ENCODE results near the gene IER5L.

The IER5L gene

DNA sequence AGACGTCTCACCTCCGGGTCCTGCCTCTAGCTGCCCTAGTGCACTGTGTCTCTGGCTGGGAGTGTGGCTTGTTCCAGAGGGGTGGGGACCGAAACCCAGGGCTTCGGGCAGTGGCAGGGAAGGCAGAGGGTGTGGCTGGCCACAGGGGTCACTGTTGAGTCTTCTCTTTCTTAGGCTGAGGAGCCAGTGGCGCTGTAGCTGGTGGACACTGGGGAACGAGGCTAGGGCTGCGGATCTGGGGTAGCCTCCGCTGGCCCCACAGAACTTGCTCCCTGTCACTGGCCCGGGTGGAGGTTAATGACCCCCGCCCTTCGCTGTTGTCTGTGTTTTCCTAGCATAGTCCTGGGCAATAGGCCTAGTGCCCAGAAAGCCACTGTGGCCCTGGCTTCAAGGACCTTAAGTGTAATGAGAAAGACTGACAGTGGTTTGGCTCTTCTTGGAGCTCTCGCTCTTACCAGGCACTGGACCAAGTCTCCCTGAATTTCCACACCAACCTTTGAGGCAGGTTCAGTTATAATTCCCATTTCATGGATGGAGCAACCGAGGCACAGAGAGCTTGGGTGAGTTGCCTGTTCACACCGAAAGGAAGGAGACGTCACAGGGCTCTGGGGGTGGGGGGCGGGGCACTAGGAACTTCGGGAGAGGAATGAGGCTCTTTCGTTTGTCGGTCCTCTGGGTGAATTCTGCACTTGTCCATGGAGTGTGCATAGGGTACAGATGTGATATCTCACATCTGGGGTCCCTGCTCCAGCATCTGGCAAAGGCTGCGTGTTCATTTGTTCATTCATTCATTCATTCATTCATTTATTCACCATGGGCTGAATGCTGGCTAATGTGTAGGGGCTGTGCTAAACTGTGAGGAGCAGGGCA lies 4.8 kb upstream of the IER5L start:
- DNase-seq (ENCODE audit: low read depth), result no peak
- TF ChIP-seq, protein P1, sequence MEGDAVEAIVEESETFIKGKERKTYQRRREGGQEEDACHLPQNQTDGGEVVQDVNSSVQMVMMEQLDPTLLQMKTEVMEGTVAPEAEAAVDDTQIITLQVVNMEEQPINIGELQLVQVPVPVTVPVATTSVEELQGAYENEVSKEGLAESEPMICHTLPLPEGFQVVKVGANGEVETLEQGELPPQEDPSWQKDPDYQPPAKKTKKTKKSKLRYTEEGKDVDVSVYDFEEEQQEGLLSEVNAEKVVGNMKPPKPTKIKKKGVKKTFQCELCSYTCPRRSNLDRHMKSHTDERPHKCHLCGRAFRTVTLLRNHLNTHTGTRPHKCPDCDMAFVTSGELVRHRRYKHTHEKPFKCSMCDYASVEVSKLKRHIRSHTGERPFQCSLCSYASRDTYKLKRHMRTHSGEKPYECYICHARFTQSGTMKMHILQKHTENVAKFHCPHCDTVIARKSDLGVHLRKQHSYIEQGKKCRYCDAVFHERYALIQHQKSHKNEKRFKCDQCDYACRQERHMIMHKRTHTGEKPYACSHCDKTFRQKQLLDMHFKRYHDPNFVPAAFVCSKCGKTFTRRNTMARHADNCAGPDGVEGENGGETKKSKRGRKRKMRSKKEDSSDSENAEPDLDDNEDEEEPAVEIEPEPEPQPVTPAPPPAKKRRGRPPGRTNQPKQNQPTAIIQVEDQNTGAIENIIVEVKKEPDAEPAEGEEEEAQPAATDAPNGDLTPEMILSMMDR (IDR thresholded peaks at IDR 0.05; ENCODE audit: insufficient read depth, low read depth, low read length, missing control alignments), result no peak
- no peak overlapping the region for H3K4me3 ChIP-seq (ENCODE audit: low read length)

DNA sequence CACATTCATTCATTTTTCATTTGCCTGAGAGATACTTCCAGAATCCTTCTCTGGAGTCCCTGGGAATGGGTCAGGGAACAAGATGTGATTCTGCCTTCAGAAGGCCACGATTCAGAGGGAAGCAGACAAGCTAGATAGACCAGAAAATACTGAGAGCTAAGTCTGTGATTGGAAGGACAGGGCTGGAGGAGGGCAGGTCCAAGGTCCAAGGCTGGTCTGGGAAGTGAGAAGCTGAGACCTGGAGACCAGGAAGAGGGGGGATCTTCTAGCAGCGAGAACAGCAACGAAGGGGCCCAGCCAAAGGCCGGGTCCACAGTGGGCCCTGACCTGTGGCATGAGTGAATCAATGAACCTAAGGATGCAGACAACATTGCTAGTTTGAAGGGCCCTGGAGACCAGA lies 4.1 kb upstream of the IER5L start:
- TF ChIP-seq, protein P1 (IDR thresholded peaks at IDR 0.05; ENCODE audit: insufficient read depth, low read depth, low read length, missing control alignments), result no peak
- no peak overlapping the region for H3K4me3 ChIP-seq (ENCODE audit: low read length)
- no peak for DNase-seq (ENCODE audit: low read depth)

DNA sequence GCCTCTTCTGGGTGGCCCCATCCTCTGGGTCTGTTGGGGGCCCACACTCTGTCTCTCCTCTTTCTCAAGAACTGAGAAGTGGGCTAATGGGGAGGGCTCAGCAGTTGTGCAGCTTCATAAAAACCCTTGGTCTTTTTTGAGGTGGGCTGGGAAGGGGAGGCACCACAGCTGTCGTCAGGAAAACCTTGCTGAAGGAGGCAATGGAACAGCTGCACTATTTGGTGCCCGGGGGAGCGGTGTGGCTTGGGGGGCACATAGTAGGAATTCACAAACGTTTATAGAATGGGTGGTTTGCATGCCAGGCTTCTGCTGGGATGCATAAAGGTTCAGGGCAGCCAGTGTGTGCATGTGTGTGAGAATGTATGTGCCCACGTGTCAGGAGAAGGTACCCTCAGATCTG lies 3.2 kb upstream of the IER5L start:
- DNase-seq (ENCODE audit: low read depth), result no peak
- H3K4me3 ChIP-seq (ENCODE audit: low read length), result no peak overlapping the region
- TF ChIP-seq, protein P1 (IDR thresholded peaks at IDR 0.05; ENCODE audit: insufficient read depth, low read depth, low read length, missing control alignments), result no peak

- H3K4me3 ChIP-seq (ENCODE audit: low read length), result peak overlapping the region; percentile 34
- TF ChIP-seq, protein P1 (IDR thresholded peaks at IDR 0.05; ENCODE audit: insufficient read depth, low read depth, low read length, missing control alignments), result no peak
- no peak for DNase-seq (ENCODE audit: low read depth)
Measured at GRCh38 chr9:129178568-129179382, 714 bp upstream of the IER5L start.

DNA sequence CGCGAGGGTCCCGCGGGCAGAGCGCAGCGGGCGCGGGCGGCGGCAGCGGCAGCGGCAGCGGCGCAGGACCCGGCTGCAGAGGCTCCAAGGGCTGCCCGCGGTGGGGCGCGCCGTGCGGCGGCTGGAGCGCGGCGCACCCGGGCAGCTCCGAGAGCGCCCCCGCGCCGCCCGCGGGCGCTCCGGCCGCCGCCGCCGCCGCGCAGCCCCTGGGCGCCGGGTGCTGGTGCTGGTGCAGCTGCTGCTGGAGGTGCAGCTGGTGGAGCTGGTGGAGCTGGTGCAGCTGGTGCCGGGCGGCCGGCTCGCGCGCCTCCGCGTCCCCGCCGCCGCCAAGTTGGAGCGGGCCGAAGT lies 644 bp downstream of the IER5L start:
- peak overlapping the region; percentile 79 for H3K4me3 ChIP-seq (ENCODE audit: low read length)
- peak; percentile 32 for DNase-seq (ENCODE audit: low read depth)
- TF ChIP-seq, protein P1 (IDR thresholded peaks at IDR 0.05; ENCODE audit: insufficient read depth, low read depth, low read length, missing control alignments), result no peak

GRCh38 chr9:129176701-129177442 lies 1.2 kb downstream of the IER5L start:
- H3K4me3 ChIP-seq (ENCODE audit: low read length), result peak overlapping the region; percentile 68

More at GRCh38 chr9:129176701-129177442, 1.2 kb downstream of the IER5L start:
- DNase-seq (ENCODE audit: low read depth), result peak; percentile 37
- TF ChIP-seq, protein P1 (IDR thresholded peaks at IDR 0.05; ENCODE audit: insufficient read depth, low read depth, low read length, missing control alignments), result no peak
